ENCODE measurements around the gene SPR. TPM values are rescaled to one million over a fixed set of nuclear protein-coding genes. Genes with fewer than 3 reads are reported as not detected.

The SPR gene
- total and polyA plus RNA-seq, 9 of the 15 experiments (the other 6 are each of a cell fraction or from before 2014, with no cell fraction given): 7.7 to 38.3 (median 26.3) TPM

- no peak for TF ChIP-seq HBP1 (CRISPR knock-in tag; IDR thresholded peaks at IDR 0.05)
These were observed 41.8 kb downstream of the SPR start (continued) for GRCh38 chr2:72929010-72929409.

GRCh38 chr2:72931280-72931910 lies 44.2 kb downstream of the SPR start:
- in situ Hi-C loops (cut with MboI): no loop called here
- no peak overlapping the region for H3K4me2 ChIP-seq (ENCODE audit: insufficient read depth, low read length)
- 0 out of 2 replicates have a peak, but pooled peaks have one; percentile 25 for TF ChIP-seq EGR1 (conservative IDR thresholded peaks at IDR 0.05)
- no peak for TF ChIP-seq NCOA6 (IDR thresholded peaks at IDR 0.05)
- no peak overlapping the region for H2AFZ ChIP-seq (ENCODE audit: low read depth, low read length)
- intact Hi-C loops (cut with micrococcal nuclease): no loop called here
- H3K4me3 ChIP-seq: no peak overlapping the region
- FAIRE-seq: no peak
- ChIA-PET POLR2A (no interaction called here), CTCF (ENCODE audit: low intra/inter-chr PET ratio) (no interaction called here)
- no peaks in the 10 kb centered on the region for H3K79me2 ChIP-seq (ENCODE audit: control insufficient read depth, insufficient read depth, low read length)
- no peaks in the 10 kb centered on the region for H3K36me3 ChIP-seq (ENCODE audit: control insufficient read depth, insufficient read depth, low read length)
- H3K9me3 ChIP-seq (replicated peaks; ENCODE audit: control insufficient read depth, insufficient read depth, low read depth, low read length): no peaks in the 10 kb centered on the region
- H4K20me1 ChIP-seq (replicated peaks; ENCODE audit: control insufficient read depth, insufficient read depth, low read length): peaks cover 22% of the 10 kb centered on the region
- no peak for DNase-seq (ENCODE audit: extremely low read depth in 1 of 4, low spot score in 3 of 4)
- no peaks in the 10 kb centered on the region for H3K9me1 ChIP-seq (ENCODE audit: control insufficient read depth, insufficient read depth, low read length)
- no peak overlapping the region for H3K27ac ChIP-seq (ENCODE audit: extremely low read depth, low read depth, low read length)
- H3K9ac ChIP-seq (ENCODE audit: insufficient read depth in 1 of 2, low read depth in 2 of 2, low read length in 2 of 2): no peak overlapping the region
- no TSS peak for BruUV-seq (replicated peaks)
- WGBS (ENCODE audit: insufficient coverage, low coverage, missing lambda C conversion rate): 3% methylated on average over 14 of the region's 14 CpGs
- H3K4me1 ChIP-seq (replicated peaks in 1 of 2; ENCODE audit: control insufficient read depth in 2 of 2, insufficient read depth in 2 of 2, low read length in 2 of 2): no peaks in the 10 kb centered on the region
- H3K27me3 ChIP-seq (ENCODE audit: control insufficient read depth in 2 of 2, insufficient read depth in 2 of 2, low read length in 2 of 2): peaks cover 19 to 80% of the 10 kb centered on the region in 2 experiments
- no peak for ATAC-seq

All from K562 (cell line).